HEK293 (cell line): ENCODE measurements around the gene MEOX1.

Source experiments
- CTCF ChIA-PET: fragments of 350-600 bp; formaldehyde crosslinking; extraction: SDS; loops from one replicate; lab custom pipeline; 2021; ENCODE audit warnings: antibody characterized with exemption; lab: Yijun Ruan, JAX
- POLR2A ChIA-PET: fragments of 300-600 bp; formaldehyde crosslinking; extraction: SDS; loops from one replicate; lab custom pipeline; 2020; ENCODE audit warnings: antibody characterized with exemption, inconsistent platforms; lab: Yijun Ruan, JAX
- H3K27ac ChIP-seq: fragments of 200-500 bp; sonication (Bioruptor generic); 2 replicates; pipeline ENCODE4 v1.5.1; 2014; ENCODE audit warnings: low read depth, low read length, control low read depth, inconsistent platforms; ENCODE audit errors: extremely low read depth
- H3K36me3 ChIP-seq, 2 experiments: fragments of 200-500 bp in 1 of 2; sonication (Bioruptor generic) in 1 of 2; 1 replicate in 1 of 2; 2 replicates in 1 of 2; pipeline ENCODE4 v1.5.1; 2014 to 2017; ENCODE audit warnings: inconsistent platforms in 2 of 2, low read length in 2 of 2; ENCODE audit not compliant: control insufficient read depth in 2 of 2, insufficient read depth in 1 of 2
- H3K4me1 ChIP-seq: fragments of 200-500 bp; sonication (Bioruptor generic); 2 replicates; pipeline ENCODE4 v1.5.1; 2014; ENCODE audit warnings: mild to moderate bottlenecking, low read length, inconsistent platforms; ENCODE audit not compliant: control insufficient read depth, insufficient read depth
- H3K4me3 ChIP-seq: 2 replicates; pipeline ENCODE4 v1.5.1; 2011; ENCODE audit warnings: low read depth, mild to moderate bottlenecking, control low read depth, low read length, moderate library complexity
- H3K9me3 ChIP-seq: fragments of 200-500 bp; sonication (Bioruptor generic); 2 replicates; pipeline ENCODE4 v1.5.1; 2014; ENCODE audit warnings: low read depth, low read length, inconsistent platforms; ENCODE audit not compliant: control insufficient read depth, insufficient read depth
- BCL11B ChIP-seq: fragments of 450-650 bp; formaldehyde crosslinking; IDR thresholded peaks from 2 replicates; pipeline ENCODE4 v1.5.1; 2016; ENCODE audit warnings: low read depth, missing biosample characterization, missing genetic modification characterization
- HOXA7 ChIP-seq: sonication (generic); formaldehyde crosslinking; IDR thresholded peaks from 2 replicates; pipeline ENCODE4 v1.8.1; 2022; ENCODE audit warnings: missing genetic modification reagents, borderline replicate concordance
- KLF10 ChIP-seq: fragments of 450-650 bp; IDR thresholded peaks from 2 replicates; pipeline ENCODE4 v1.5.1; 2018; ENCODE audit warnings: missing biosample characterization, mild to moderate bottlenecking, missing genetic modification characterization
- PBX3 ChIP-seq: sonication (generic); formaldehyde crosslinking; IDR thresholded peaks from 2 replicates; pipeline ENCODE4 v1.8.1; 2022; ENCODE audit warnings: mild to moderate bottlenecking, moderate library complexity, missing genetic modification reagents
- PRDM10 ChIP-seq: fragments of 450-650 bp; formaldehyde crosslinking; IDR thresholded peaks from 2 replicates; pipeline ENCODE4 v1.5.1; 2016; ENCODE audit warnings: missing biosample characterization, missing genetic modification characterization
- SCRT2 ChIP-seq: fragments of 450-650 bp; formaldehyde crosslinking; IDR thresholded peaks from 2 replicates; pipeline ENCODE4 v1.5.1; 2016; ENCODE audit warnings: missing biosample characterization, missing genetic modification characterization
- TSHZ1 ChIP-seq: fragments of 450-650 bp; formaldehyde crosslinking; IDR thresholded peaks from 2 replicates; pipeline ENCODE4 v1.5.1; 2016; ENCODE audit warnings: missing biosample characterization, missing genetic modification characterization, borderline replicate concordance
- ZBTB20 ChIP-seq: fragments of 450-650 bp; formaldehyde crosslinking; IDR thresholded peaks from 2 replicates; pipeline ENCODE4 v1.5.1; 2016; ENCODE audit warnings: missing biosample characterization, missing genetic modification characterization
- ZBTB49 ChIP-seq: fragments of 450-650 bp; formaldehyde crosslinking; IDR thresholded peaks from 2 replicates; pipeline ENCODE4 v1.5.1; 2016; ENCODE audit warnings: missing biosample characterization, missing genetic modification characterization, low read depth
- ZNF341 ChIP-seq: fragments of 450-650 bp; formaldehyde crosslinking; IDR thresholded peaks from 2 replicates; pipeline ENCODE4; 2016; ENCODE audit warnings: low read depth, missing biosample characterization, missing genetic modification characterization
- ZNF449 ChIP-seq: fragments of 450-650 bp; formaldehyde crosslinking; IDR thresholded peaks from 2 replicates; pipeline ENCODE4 v1.5.1; 2017; ENCODE audit warnings: missing biosample characterization, mild to moderate bottlenecking, missing genetic modification characterization, moderate library complexity
- ZNF544 ChIP-seq: fragments of 450-650 bp; formaldehyde crosslinking; IDR thresholded peaks from 2 replicates; pipeline ENCODE4 v1.5.0; 2017; ENCODE audit warnings: missing biosample characterization, missing genetic modification characterization
- ZNF561 ChIP-seq: fragments of 450-650 bp; IDR thresholded peaks from 2 replicates; pipeline ENCODE4 v1.5.1; 2018; ENCODE audit warnings: missing biosample characterization, missing genetic modification characterization, borderline replicate concordance
- ZNF600 ChIP-seq: fragments of 450-650 bp; formaldehyde crosslinking; IDR thresholded peaks from 2 replicates; pipeline ENCODE4 v1.5.1; 2016; ENCODE audit warnings: missing biosample characterization, missing genetic modification characterization
- ZNF623 ChIP-seq: fragments of 450-650 bp; formaldehyde crosslinking; IDR thresholded peaks from 2 replicates; pipeline ENCODE4 v1.5.1; 2016; ENCODE audit warnings: missing biosample characterization, missing genetic modification characterization
- ZNF626 ChIP-seq: fragments of 450-650 bp; sonication (Bioruptor Pico); formaldehyde crosslinking; IDR thresholded peaks from 2 replicates; pipeline ENCODE4 v1.5.1; 2018; ENCODE audit warnings: missing biosample characterization, missing genetic modification characterization, inconsistent platforms
- ZNF629 ChIP-seq: fragments of 450-650 bp; formaldehyde crosslinking; IDR thresholded peaks from 2 replicates; pipeline ENCODE4 v1.5.1; 2017; ENCODE audit warnings: missing biosample characterization, missing genetic modification characterization
- ZNF654 ChIP-seq: fragments of 450-650 bp; formaldehyde crosslinking; IDR thresholded peaks from 2 replicates; pipeline ENCODE4 v1.5.1; 2016; ENCODE audit warnings: low read depth, missing biosample characterization, missing genetic modification characterization
- ZNF768 ChIP-seq: fragments of 450-650 bp; formaldehyde crosslinking; IDR thresholded peaks from 2 replicates; pipeline ENCODE4 v1.5.1; 2018; ENCODE audit warnings: missing biosample characterization, mild to moderate bottlenecking, missing genetic modification characterization
- ZSCAN18 ChIP-seq: fragments of 450-650 bp; formaldehyde crosslinking; IDR thresholded peaks from 2 replicates; pipeline ENCODE4 v1.5.1; 2016; ENCODE audit warnings: missing biosample characterization, missing genetic modification characterization

Gene MEOX1

GRCh38 chr17:43696891-43697290 lies 35.2 kb upstream of the MEOX1 start (continued):
- TF ChIP-seq ZNF654 (tag by site-specific recombination) (no peak), ZBTB20 (tag by site-specific recombination) (no peak), SCRT2 (no peak), BCL11B (tag by site-specific recombination) (no peak), ZBTB49 (no peak), KLF10 (no peak)

GRCh38 chr17:43695970-43696865 lies 34.5 kb upstream of the MEOX1 start:
- POLR2A ChIA-PET = interaction anchor here (1.5 to 2.2 kb wide), 2 partner anchors 62 to 63 kb away, joined by 5 to 8 read pairs; partner anchors contain the start of gene SOST
- H3K4me3 ChIP-seq = no peak overlapping the region
- H3K36me3 ChIP-seq = no peaks in the 10 kb centered on the region
- H3K27ac ChIP-seq = no peak overlapping the region
- H3K4me1 ChIP-seq = no peaks in the 10 kb centered on the region
- CTCF ChIA-PET = interaction anchor here (0.7 to 6.3 kb wide), 10 partner anchors 9 to 150 kb away, joined by 3 to 128 read pairs (median 5); partner anchors contain the start of gene CD300LG
- H3K9me3 ChIP-seq = no peaks in the 10 kb centered on the region
- 0 out of 2 replicates have a peak, but pooled peaks have one; percentile 16 for TF ChIP-seq ZNF600 (tag by site-specific recombination)
- no peak for TF ChIP-seq ZSCAN18 (tag by site-specific recombination)
- TF ChIP-seq ZNF623 (tag by site-specific recombination) = no peak
- TF ChIP-seq ZNF544 (tag by site-specific recombination) = no peak
- TF ChIP-seq HOXA7 (CRISPR knock-in tag) = no peak
- peak; percentile 72 for TF ChIP-seq PRDM10 (tag by site-specific recombination)
- no peak for TF ChIP-seq ZNF626
- no peak for TF ChIP-seq ZNF768
- no peak for TF ChIP-seq ZNF561
- TF ChIP-seq ZNF629 = no peak
- TF ChIP-seq PBX3 (CRISPR knock-in tag) = no peak
- no peak for TF ChIP-seq ZNF341 (tag by site-specific recombination)
- TF ChIP-seq ZNF449 (tag by site-specific recombination) = no peak
- TF ChIP-seq TSHZ1 (tag by site-specific recombination) = no peak
